GM19463 (cell line): ENCODE data around the gene PROZ.
"Not testable (repeated sequence)": the region's sequence is repeated elsewhere in the genome, so short reads cannot be mapped to it uniquely, and the experiment has no call there.

Experiments used
- ATAC-seq: cut with Tn5 transposase; IDR thresholded peaks from one replicate; pipeline ENCODE4 v1.9.1; 2021; ENCODE audit warnings: mild to moderate bottlenecking, moderate library complexity; ENCODE audit not compliant: unreplicated experiment

PROZ gene, protein sequence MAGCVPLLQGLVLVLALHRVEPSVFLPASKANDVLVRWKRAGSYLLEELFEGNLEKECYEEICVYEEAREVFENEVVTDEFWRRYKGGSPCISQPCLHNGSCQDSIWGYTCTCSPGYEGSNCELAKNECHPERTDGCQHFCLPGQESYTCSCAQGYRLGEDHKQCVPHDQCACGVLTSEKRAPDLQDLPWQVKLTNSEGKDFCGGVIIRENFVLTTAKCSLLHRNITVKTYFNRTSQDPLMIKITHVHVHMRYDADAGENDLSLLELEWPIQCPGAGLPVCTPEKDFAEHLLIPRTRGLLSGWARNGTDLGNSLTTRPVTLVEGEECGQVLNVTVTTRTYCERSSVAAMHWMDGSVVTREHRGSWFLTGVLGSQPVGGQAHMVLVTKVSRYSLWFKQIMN

DNA sequence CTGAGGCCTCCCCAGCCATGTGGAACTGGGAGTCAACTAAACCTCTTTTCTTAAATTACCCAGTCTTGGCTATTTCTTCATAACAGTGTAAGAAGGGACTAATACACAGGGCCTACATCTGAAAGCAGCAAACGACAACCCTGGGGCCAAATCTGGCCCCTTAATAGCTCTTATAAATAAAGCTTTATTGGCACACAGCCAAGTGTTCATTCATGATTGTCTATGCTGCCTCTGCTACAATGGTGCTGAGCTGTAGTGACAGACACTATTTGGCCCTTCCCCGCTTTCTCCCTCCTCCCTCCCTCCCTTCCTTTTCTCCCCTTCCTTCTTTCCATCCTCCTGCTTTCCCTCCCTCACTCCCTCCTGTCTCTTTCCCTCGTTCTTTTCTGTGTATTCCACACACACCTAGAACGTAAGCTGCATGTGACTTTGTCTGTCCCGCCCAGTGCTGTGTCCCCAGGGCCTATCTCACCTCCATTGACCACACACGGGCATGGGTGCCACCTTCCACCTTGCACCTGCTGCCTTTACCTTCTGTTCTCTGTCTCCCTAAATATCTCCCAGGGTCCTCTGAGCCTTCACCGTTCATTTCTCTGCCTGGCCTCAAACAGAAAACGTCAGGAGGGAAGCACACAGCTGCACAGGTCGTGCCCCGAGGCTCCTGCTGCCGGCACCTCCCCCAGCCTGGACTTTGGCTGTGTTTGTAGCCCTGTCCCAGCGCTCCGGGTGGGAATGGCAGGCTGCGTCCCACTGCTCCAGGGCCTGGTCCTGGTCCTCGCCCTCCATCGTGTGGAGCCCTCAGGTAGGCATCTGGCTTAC is at the start of gene PROZ:
PROZ (plus strand) TSS at position 720 of the 819 bp plus-strand sequence; CDS start at position 733, 13 bp downstream.
- no peak for ATAC-seq

DNA sequence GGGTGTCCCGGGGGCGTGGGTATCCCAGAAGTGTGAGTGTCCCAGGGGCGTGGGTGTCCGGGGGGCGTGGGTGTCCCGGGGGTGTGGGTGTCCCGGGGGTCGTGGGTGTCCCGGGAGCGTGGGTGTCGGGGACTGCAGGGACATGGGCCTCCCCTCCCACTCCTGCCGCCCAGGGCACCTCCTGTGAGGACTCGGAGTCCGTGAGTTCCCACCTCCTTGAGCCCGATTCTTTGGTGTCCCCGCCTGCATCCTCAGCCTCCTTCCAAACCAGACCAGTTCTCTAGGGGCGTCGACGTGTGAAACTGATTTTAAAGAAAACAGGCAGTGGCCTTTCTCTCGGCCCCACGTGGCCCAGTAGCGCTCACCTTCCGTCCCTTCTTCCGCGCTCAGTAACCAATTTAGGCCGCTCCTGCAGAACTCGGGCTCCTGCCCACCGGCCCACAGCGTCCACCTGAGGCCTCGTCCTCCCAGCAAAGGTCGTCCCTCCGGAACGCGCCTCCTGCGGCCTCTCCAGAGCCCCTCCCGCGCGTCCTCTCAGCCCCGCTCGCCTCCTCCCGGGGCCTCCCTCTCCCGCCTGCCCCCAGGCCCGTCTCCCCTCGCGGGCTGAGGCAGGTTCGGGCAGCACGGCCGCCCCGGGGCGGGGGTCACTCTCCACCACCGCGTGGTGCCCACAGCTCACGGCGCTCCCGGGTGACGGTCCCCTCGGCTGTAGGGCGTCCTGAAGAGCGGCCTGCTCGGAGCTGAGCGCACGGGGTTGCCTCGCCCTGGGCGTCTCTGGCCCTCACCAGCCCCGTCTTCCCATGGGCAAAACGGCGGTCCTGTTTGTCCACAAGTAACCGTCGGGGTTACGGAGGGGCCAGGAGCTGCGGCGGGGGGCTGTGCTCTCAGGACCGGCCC is 49.0 kb upstream of the PROZ start:
- ATAC-seq = no peak

DNA sequence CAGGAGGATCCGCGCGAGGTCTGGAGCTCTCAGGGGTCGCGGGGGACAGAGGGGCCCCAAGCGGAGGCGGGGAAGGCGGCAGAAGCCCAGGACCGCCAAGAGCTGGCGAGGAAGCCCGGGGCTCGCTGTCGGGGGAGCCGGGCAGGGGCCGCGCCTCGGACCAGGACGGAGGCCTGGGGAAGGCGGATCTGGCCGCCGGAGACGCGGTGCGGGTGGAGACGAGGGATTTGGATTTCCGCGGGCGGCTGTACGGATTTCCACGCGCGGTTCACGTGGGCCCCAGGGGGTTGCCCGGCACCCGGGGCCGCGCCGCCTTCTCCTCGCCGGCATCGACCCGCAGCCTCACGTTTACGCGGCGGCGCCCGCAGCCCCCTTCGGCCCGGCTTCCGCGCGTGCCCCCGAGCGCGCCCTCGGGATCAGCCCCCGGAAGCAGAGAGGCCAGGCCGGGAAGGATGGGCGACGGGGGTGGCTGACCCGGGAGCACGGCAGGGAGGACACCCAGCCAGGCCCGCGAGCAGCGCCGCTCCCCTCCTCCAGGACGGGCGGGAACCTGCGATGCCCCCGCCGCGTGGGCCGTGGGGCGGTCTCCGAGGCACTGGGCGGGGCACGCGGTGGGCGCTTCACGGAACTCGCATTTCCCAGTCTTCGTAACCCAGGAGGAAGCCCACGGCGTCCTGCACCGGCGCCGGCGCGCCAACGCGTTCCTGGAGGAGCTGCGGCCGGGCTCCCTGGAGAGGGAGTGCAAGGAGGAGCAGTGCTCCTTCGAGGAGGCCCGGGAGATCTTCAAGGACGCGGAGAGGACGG is 48.2 kb upstream of the PROZ start:
- ATAC-seq = no peak

DNA sequence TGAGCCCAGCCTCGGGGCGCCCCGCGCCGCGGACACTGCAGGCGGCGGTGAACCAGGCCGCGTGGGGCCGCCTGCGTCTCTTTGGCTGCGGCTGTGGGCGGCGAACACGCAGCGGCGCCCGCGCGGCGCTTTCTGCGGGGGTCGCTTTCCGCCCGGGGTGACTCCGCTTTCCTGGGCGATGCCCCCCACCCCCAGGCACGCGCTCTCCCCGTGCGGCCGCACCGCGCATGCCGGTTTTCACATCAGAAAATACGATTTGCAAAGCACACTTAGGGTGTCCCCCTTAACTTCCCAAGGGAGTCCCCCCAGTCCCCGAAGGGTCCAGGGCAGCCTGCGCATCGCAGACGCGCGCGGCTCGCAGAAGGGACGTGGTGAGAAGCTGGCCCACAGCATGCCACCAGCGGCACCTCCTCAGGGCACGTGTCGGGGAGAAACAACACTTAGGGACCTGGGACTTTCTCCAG is 47.6 kb upstream of the PROZ start:
- no peak for ATAC-seq

DNA sequence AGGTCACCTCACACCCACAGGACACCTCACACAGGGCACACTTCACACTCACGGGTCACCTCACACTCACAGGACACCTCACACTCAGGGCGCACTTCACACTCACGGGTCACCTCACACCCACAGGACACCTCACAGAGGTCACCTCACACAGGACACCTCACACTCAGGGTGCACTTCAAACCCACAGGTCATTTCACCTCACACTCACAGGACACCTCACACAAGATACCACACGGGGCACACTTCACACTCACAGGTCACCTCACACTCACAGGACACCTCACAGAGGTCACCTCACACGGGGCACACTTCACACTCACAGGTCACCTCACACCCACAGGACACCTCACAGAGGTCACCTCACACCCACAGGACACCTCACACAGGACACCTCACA is 46.6 kb upstream of the PROZ start:
- ATAC-seq = not testable (repeated sequence)

DNA sequence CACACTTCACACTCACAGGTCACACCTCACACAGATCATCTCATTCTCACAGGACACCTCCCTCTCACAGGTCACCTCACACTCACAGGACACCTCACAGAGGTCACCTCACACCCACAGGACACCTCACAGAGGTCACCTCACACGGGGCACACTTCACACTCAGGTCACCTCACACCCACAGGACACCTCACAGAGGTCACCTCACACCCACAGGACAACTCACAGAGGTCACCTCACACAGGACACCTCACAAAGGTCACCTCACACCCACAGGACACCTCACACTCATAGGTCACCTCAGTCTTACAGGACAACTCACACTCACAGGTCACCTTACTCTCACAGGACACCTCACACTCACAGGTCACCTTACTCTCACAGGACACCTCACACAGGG is 46.0 kb upstream of the PROZ start:
- not testable (repeated sequence) for ATAC-seq

DNA sequence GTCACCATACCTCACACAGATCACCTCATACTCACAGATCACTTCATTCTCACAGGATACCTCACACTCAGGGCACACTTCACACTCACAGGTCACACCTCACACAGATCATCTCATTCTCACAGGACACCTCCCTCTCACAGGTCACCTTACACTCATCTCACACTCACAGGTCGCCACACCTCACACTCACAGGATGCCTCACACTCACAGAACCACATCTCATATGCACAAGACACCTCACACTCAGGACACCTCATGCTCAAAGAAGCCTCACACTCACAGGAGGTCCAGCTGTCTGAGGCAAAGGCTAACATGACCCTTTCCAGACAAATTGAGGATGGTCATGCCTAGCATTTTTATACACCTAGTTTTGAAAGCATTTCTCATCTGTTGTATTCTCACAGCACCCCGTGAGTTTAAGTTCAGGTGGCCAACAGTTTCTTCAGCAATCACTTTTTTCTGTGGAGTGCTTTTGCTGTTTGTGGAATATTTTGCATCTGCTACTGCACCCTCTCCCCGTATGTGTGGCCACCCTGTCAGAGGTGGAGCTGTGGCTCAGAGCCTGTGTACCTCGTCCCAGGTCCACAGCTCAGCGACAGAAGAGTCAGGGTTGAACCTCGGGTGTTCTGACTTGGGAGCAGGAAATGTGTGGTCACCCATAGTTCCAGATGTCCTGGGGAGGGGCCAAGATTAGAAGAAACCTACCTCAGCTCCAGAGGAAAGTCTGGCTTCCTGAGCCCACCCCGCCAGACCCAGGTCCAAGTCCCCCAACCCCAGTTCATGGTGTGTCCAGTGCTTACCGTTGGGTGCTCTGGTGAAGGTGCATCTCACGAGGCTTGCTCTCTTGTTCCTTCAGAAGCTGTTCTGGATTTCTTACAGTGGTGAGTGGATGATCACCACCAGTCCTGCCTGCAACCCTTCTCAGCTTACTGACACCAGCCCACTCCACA is 45.3 kb upstream of the PROZ start:
- no peak for ATAC-seq

DNA sequence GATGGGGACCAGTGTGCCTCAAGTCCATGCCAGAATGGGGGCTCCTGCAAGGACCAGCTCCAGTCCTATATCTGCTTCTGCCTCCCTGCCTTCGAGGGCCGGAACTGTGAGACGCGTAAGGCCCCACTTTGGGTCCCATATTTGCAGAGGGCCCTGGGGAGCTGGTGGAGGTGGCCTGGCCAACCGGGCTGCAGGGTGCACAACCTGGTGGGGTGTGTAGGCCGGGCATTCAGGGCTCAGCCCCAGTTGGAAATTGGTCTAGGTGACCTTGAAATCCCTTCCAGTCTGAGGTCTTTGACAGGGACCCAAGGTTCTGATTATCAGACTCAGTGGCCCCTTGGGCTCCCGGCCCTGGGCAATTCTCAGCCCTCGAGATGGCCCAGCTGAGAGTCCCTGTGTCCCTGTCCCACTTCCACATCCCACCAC is 44.6 kb upstream of the PROZ start:
- ATAC-seq = no peak

DNA sequence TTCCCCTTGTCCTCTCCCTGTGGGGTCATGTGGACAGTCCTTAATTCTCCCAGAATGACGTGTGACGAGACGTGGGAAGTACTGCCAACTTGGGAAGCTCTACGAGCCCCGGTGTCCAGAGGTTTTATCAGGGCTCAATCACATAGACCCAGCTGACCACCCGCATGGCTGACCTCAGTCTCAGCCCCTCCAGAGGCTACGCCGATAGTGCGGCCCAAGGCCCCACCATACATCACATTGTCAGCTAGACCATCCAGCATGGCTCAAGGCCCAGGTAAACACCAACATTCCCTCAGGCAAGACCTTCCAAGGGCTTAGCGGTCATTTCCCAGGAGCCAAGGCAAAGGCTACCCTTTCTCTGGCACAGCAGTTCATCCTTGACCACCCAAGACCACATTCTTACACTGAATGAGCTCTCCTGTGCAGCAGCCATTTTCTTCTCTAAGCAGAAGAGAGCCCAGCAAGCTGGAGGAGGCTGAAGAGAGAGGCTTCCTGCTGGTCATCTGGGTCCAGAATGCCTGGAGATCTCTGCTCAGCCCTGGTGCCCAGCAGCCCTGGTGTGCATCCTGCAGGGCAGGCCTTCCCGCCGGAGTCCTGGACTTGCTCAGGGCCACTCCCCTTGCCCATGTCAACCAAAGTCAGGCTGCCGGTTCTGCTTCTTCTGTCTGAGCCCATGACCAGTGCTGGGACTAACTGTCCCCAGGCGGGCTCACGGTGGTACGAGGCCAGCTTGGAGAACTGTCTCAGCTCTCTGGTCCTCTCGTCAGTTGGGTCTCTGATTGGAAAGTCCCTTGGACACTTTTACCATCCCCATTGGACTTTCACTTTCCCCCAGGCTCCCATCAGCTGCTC is 43.7 kb upstream of the PROZ start:
- no peak for ATAC-seq

DNA sequence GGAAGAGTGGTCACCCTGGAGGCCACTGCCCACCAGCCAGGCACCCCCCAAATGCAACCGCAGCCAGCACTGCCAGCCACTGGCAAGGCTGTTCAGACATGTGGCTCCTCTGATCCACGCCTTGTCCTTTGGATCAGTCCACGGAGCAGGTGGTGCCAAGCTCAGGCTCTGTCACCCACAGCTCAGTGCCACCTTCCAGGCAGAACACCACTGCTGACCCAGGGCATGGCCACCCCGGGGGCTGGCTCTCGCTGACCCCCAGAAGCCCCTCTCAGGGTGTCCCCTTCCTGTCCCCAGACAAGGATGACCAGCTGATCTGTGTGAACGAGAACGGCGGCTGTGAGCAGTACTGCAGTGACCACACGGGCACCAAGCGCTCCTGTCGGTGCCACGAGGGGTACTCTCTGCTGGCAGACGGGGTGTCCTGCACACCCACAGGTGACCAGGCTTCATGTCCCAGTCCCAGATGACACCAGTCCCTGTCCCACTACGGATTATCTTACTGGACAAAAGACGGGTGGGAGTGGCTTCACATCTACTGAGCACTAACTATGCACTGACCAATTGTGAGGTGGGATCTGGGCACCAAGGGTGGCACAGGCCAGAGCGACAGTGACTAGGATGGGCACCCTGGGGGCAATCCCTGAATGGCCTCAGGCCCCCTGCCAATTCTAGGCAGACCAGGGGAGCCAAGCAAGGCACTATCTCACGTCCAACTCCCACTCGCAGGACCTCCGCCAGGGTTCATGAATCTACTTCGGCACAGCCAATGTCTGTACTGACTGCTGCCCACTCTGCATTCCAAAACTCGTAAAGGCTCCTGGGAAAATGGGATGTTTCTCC is 42.9 kb upstream of the PROZ start:
- ATAC-seq = no peak

DNA sequence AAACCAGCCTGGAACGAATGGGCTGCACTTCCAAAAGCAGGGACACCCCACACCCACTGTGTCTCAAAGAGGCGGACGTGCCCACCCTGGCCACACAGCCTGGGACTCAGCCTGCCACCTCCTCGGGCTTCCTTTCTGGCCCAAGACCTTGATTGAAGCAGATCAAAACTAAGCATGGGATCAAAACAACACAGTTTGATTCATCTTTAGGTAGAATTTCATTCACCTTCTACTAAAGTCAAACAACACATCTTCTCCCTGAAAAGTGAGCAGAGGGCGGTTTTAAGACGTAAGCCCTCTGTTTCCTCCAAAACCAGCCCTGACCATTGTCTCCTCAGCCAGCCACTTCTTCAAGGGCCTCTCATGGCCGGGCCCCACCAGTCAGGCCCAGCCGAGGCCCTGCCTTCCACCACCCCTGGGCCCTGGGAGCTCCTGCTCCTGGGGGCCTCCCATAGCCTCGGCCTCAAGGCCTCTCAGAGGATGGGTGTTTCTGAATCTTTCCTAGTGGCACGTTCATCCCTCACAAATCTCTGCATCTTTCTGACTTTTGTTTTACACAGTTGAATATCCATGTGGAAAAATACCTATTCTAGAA is 42.1 kb upstream of the PROZ start:
- no peak for ATAC-seq

DNA sequence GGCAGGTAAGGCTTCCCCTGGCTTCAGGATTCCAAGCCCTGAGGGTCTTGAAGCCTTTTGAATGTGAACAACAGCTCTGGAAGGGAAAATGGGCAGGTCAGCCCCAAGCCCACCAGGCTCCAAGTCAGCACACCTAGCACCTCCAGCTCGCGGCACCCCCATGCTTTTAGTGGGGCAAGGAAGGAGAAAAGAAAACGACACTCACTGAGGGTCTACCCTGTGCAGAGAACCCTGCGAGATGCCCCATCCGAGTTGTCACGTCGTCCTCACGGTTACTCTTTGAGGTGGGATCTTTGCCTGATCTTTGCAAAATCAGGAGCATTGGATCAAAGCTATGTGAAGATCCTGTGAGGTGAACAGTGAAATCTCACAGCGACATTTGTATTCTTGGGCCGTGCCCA is 41.6 kb upstream of the PROZ start:
- no peak for ATAC-seq

DNA sequence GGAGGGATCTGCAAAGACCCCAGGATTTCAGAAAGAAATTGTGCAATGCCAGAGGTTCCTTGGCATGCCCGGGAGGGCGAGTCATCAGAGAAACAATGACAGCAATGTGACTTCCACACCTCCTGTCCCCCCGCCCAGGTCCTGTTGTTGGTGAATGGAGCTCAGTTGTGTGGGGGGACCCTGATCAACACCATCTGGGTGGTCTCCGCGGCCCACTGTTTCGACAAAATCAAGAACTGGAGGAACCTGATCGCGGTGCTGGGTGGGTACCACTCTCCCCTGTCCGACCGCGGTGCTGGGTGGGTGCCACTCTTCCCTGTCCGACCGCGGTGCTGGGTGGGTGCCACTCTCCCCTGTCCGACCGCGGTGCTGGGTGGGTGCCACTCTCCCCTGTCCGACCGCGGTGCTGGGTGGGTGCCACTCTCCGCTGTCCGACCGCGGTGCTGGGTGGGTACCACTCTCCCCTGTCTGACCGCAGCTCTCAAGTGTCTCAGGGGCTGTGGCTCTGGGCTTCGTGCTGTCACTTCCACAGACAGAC is 41.0 kb upstream of the PROZ start:
- ATAC-seq = no peak

DNA sequence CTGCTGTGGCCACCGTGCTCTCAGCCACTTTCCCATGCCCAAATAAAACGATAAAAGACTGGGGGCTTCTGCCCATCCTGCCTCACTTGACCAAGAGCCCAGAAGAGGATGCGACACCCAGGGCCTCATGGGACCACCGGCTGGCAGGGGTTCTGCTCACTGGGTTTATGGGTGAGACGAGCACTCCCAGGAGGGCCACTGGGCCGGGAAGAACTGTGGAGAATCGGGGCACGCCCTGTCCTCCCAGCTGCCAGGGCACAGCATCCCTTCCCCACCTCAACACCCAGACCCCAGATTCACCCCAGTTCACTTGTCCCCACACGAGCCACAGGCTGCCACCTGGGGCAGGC is 40.6 kb upstream of the PROZ start:
- ATAC-seq = no peak

DNA sequence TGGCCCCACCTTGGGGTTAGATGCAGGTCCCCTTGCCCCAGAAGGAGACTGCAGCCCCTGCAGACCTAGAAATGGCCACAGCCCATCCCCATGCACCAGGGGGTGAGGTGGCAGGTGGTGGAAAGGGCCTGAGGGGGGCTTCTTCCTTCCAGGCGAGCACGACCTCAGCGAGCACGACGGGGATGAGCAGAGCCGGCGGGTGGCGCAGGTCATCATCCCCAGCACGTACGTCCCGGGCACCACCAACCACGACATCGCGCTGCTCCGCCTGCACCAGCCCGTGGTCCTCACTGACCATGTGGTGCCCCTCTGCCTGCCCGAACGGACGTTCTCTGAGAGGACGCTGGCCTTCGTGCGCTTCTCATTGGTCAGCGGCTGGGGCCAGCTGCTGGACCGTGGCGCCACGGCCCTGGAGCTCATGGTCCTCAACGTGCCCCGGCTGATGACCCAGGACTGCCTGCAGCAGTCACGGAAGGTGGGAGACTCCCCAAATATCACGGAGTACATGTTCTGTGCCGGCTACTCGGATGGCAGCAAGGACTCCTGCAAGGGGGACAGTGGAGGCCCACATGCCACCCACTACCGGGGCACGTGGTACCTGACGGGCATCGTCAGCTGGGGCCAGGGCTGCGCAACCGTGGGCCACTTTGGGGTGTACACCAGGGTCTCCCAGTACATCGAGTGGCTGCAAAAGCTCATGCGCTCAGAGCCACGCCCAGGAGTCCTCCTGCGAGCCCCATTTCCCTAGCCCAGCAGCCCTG is 40.0 kb upstream of the PROZ start:
- no peak for ATAC-seq
